Right atrium auricular region (tissue), 2 donors: ENCODE results near the gene TUB. TPM values are rescaled to one million over a fixed set of nuclear protein-coding genes. Genes with fewer than 3 reads are reported as not detected.

ENCODE experiments used
- DNase-seq: peaks from one replicate; pipeline ENCODE4 v3.0.0-alpha.2; 2019; ENCODE audit warnings: low spot score
- H3K27ac ChIP-seq, 2 donors: fragments of 200-600 bp; sonication (generic); 1 replicate in 1 of 2; 2 replicates in 1 of 2; pipeline ENCODE4 v1.5.1; 2016 to 2019
- H3K27me3 ChIP-seq, 2 donors: fragments of 200-600 bp; sonication (generic); one replicate each; pipeline versions ENCODE4 v1.5.1 to v1.6.0; 2017 to 2019
- H3K36me3 ChIP-seq: fragments of 200-600 bp; sonication (generic); one replicate; pipeline ENCODE4 v1.5.1; 2016
- H3K4me1 ChIP-seq, 2 donors: fragments of 200-600 bp; sonication (generic); one replicate each; pipeline versions ENCODE4 v1.5.1 to v1.6.0; 2017 to 2019
- H3K4me3 ChIP-seq, 2 donors: fragments of 200-600 bp; sonication (generic); 1 replicate in 1 of 2; 2 replicates in 1 of 2; pipeline ENCODE4 v1.5.1; 2017 to 2019; ENCODE audit warnings: mild to moderate bottlenecking in 1 of 2, moderate library complexity in 1 of 2
- H3K9me3 ChIP-seq, 2 donors: fragments of 200-600 bp; sonication (generic); one replicate each; pipeline ENCODE4 v1.5.1; 2019
- total RNA-seq, 2 donors: library from RNA; depleted of rRNA; stranded (reverse); fragments of >200 nt; gene quantifications; one replicate each; pipeline ENCODE4 v1.1.0, GENCODE V29; 2016
- TF ChIP-seq, protein P1 (sequence below), 2 donors: fragments of 200-600 bp; sonication (generic); IDR thresholded peaks; one replicate each; pipeline ENCODE4 v1.5.1; 2019; ENCODE audit warnings: antibody characterized with exemption in 2 of 2

The TUB gene
- total RNA-seq, 2 donors from 2014 or later = 11.3 to 22.9 TPM

DNA sequence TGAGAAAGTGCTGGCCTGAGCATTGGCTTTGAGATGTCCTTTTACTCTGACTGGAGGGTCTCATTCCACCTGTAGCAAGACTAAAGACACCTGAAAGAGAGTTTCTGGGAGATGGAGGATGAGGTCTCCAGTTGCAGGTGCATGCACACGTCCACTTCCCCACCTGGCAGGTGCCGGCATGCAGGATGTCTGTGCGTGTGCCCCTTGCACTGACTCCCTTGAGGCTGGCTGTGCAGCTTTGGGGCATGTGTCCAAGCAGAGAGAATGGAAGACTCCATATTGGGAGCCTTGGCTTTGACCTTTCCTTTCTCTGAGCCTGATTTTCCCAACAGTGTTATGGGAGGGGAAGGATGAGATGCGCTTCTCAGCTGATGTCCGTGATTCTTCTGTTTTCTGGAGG, 44.0 kb upstream of the TUB start:
- Histone ChIP-seq H3K9me3 (no peaks in the 10 kb centered on the region), H3K4me3 (no peak overlapping the region), H3K36me3 (no peaks in the 10 kb centered on the region), H3K27me3 (no peaks in the 10 kb centered on the region), H3K27ac (no peak overlapping the region), H3K4me1 (peaks cover 0 to 13% of the 10 kb centered on the region in 2 donors)
- DNase-seq = no peak
- TF ChIP-seq, protein P1, sequence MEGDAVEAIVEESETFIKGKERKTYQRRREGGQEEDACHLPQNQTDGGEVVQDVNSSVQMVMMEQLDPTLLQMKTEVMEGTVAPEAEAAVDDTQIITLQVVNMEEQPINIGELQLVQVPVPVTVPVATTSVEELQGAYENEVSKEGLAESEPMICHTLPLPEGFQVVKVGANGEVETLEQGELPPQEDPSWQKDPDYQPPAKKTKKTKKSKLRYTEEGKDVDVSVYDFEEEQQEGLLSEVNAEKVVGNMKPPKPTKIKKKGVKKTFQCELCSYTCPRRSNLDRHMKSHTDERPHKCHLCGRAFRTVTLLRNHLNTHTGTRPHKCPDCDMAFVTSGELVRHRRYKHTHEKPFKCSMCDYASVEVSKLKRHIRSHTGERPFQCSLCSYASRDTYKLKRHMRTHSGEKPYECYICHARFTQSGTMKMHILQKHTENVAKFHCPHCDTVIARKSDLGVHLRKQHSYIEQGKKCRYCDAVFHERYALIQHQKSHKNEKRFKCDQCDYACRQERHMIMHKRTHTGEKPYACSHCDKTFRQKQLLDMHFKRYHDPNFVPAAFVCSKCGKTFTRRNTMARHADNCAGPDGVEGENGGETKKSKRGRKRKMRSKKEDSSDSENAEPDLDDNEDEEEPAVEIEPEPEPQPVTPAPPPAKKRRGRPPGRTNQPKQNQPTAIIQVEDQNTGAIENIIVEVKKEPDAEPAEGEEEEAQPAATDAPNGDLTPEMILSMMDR (IDR thresholded peaks at IDR 0.05) = no peak

DNA sequence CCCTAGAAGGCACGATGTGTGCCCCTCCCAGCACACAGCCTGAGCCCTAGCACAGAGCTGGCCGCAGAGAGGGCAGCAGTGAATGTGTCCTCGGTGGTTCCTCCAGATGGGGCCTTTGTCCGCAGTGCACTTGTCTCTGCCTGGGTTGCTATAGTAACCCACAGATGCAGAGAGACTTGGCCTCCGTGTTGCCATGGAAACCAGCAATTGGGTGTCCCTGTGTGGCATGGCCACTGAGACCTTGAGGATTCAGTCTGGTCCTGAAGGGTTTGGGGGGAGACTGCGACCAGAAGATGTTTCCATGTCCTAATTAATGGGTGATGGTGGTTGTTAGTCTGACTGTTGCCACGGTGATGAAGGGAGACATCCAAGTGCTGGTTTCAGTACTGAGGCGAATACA, 42.6 kb upstream of the TUB start:
- no peak overlapping the region for H3K27ac ChIP-seq
- TF ChIP-seq, protein P1 (IDR thresholded peaks at IDR 0.05) = no peak
- peaks cover 0 to 5% of the 10 kb centered on the region in 2 donors for H3K4me1 ChIP-seq
- H3K9me3 ChIP-seq = no peaks in the 10 kb centered on the region
- H3K27me3 ChIP-seq = no peaks in the 10 kb centered on the region
- no peaks in the 10 kb centered on the region for H3K36me3 ChIP-seq
- peak; percentile 50 for DNase-seq
- H3K4me3 ChIP-seq = no peak overlapping the region

DNA sequence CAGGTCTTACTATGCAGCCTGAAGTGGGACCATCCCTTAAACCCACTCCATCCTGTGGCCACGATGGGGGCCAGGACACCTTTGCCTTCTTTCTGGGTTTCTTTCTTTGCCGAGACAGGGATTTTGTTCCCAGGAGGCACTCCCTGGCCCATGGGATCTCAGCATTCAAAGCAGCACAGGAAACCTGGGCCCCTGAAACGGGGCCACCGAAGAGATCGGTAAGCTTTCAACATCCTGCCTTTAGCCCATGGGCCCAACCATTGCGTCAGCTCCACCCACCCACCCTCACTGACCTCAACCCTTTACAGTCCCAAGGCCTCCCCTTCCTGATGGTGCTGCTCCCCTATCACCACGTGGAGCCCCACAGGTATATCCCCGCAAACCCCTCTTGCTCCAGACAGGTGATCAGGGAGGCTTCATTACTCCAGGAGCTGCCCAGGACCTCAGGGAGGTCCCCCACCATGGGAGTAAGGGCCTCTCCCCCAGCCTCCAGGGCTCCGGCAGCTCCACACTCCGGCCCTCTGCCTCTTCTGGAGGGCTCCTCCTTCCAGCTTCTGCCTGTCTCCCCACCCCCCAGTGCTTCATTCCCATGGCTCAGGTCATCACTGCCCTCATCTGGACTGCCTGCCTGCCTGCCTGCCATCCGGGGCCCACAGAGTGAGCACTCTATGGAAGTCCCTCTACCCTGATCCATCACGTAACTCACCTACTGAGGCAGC, 42.0 kb upstream of the TUB start:
- Histone ChIP-seq H3K36me3 (no peaks in the 10 kb centered on the region), H3K9me3 (no peaks in the 10 kb centered on the region), H3K4me1 (no peaks in the 10 kb centered on the region), H3K4me3 (no peak overlapping the region), H3K27ac (no peak overlapping the region), H3K27me3 (no peaks in the 10 kb centered on the region)
- TF ChIP-seq, protein P1 (IDR thresholded peaks at IDR 0.05) = no peak
- DNase-seq = peak; percentile 42

DNA sequence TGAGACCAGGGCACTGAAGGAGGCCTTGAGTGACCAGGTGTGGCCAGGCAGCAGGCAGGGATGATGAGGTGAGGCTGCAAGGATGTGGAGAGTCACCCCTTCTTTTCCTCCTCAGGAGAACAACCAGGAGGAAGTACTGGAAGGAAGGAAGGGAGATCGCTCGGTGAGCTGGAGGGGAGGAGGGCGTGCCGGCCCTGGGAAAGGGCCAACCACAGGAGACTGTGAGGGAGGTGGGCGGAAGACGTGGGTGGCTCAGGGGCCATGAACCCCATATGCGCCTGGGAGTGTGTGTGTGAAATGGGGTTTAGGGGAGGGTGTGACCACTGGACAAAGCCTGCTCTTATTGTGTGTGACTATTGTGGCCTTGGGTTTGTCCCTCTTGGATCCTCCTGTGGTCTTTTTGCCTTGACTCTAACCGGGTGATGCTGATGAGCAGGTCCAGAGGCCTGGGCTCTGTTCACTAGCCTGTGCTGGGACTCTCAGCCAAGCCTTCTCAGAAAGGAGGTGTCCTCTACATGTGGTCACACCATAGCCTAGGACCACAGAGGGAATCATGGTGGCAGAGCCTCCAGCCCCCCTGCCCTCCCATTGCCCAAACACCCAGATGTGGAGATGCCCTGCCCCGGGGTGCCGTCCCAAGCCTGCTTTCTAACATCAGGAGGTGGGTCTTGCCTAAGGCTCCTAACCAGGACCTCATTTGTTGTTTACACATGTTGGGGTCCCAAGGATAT, 41.3 kb upstream of the TUB start:
- Histone ChIP-seq H3K27ac (no peak overlapping the region), H3K9me3 (no peaks in the 10 kb centered on the region), H3K4me1 (no peaks in the 10 kb centered on the region), H3K36me3 (no peaks in the 10 kb centered on the region), H3K27me3 (no peaks in the 10 kb centered on the region), H3K4me3 (no peak overlapping the region)
- peak; percentile 28 for DNase-seq
- TF ChIP-seq, protein P1 (IDR thresholded peaks at IDR 0.05) = no peak

DNA sequence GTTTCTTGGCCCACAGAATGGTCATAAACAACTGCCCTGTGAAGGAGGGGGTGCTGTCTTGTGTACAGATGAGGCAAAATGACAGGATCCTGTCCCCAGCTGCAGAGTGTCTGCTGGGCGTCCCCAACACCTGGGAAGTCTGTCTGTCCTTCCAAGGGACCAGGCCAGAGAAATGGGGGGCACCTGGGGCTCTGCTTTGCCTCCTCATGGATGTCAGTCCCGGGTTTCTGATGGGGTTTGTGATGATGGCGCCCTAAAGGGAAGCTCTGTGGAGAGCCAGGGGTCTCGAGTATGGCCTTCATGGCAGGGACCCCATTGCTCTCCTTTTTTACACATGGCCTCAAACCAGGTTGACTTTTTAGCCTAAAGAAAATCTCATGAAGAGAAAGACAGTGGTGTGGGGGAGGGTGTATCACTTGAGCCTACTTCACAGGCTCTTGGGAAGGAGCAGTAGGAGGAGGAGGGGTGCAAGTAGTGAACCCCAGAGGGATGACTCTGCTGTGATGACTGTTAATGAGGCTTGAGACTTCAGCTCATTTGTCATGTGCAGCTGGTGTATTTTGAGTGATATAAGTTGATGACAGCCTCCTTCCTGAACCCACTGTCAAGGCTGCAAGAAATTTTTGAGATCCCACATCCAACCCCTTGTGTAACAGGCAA, 40.6 kb upstream of the TUB start:
- no peaks in the 10 kb centered on the region for H3K27me3 ChIP-seq

More for the DNA sequence above, 40.6 kb upstream of the TUB start:
- no peaks in the 10 kb centered on the region for H3K36me3 ChIP-seq
- DNase-seq = peak; percentile 23
- H3K27ac ChIP-seq = no peak overlapping the region
- TF ChIP-seq, protein P1 (IDR thresholded peaks at IDR 0.05) = no peak
- H3K4me1 ChIP-seq = no peaks in the 10 kb centered on the region
- no peak overlapping the region for H3K4me3 ChIP-seq
- H3K9me3 ChIP-seq = no peaks in the 10 kb centered on the region
